HG03175 (cell line): ENCODE measurements around the gene TCEAL5.
"Not testable (repeated sequence)": the region's sequence is repeated elsewhere in the genome, so short reads cannot be mapped to it uniquely, and the experiment has no call there.

Experiments
- ATAC-seq: cut with Tn5 transposase; IDR thresholded peaks from one replicate; pipeline ENCODE4 v1.9.1; 2021; ENCODE audit warnings: mild to moderate bottlenecking, moderate library complexity; ENCODE audit not compliant: unreplicated experiment

Gene TCEAL5

DNA sequence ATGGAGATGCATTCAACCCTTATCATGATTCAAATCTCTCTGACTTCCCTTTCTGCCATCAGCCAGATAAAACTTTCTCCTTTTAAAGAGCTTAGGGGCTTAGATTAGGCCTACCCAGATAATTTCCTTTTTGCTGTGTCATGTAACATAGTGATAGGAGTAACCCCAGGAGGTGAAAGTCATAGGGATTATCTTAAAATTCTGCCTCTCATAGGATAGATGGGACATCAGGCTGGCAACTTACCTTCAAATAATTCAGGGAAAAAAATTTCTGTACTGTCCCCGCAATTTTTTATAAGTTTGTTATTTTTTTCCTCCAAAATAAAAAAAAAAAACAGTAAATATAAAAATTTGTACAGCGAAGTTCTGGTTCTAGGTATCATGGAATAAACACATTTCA, 40.9 kb downstream of the TCEAL5 start:
- not testable (repeated sequence) for ATAC-seq

DNA sequence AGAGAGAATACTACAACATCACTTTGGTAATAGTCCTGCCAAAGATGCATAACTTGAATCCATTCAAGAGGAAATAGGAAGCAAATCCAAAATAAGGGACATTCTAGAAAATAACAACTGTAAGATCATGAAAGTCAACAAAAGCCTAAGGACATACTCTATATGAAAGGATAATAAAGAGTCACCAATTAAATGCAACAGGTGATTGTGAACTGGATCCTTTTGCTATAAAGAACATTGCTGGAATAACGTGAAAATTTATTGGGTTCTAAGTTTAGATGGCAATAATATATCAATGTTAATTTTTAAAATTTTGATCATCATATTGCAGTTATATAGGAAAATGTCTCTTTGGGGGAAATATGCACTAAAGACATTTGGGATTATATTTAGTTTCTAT, 41.7 kb downstream of the TCEAL5 start:
- no peak for ATAC-seq

DNA sequence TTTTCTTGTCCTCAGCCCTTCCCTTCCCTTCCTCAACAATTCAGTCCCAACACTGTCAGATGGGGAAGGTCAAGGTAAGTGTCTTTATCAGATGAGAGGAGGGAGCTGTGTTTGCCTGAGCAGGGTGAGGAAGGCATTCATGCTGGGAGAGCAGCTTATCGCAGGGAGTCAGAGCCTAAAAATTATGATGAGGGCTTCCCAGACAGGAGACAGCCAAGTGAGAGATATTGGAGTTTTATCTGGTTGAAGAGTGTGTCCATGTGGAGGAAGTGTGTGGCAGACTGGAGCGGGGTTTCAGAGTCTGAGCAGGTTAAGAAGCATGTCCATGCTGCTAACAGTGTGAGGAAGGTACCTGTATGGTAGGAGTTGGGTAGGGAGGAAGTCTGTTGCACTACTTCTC, 43.3 kb downstream of the TCEAL5 start:
- no peak for ATAC-seq

DNA sequence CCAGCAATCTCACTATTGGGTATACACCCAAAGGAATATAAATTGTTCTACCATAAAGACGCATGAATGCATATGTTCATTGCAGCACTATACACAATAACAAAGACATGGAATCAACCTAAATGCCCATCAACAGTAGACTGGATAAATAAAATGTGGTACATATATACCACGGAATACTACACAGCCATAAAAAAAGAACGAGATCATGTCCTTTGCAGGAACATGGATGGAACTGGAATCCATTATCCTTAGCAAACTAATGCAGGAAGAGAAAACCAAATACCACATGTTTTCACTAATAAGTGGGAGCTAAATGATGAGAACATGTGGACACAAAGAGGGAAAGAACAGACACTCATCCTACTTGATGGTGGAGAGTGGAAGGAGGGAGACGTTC, 50.6 kb downstream of the TCEAL5 start:
- not testable (repeated sequence) for ATAC-seq
